HepG2 (cell line): ENCODE measurements around the gene CDC14A. TPM values are rescaled to one million over a fixed set of nuclear protein-coding genes. Genes with fewer than 3 reads are reported as not detected.

Experiments
- ATAC-seq: fragments of 200-7000 bp; cut with Tn5 transposase; 3 replicates; pipeline ENCODE4 v1.9.1; 2020; ENCODE audit warnings: mild to moderate bottlenecking, moderate library complexity
- Bru-seq: library from RNA; stranded (reverse); fragments of 400-500 nt; gene quantifications from one replicate; lab custom pipeline; 2021; lab: Mats Ljungman, UMichigan
- BruChase-seq, 2 experiments: library from RNA; stranded (reverse); fragments of 400-500 nt; gene quantifications; one replicate each; lab custom pipeline; 2021; lab: Mats Ljungman, UMichigan
- BruUV-seq: library from RNA; stranded (reverse); fragments of 400-500 nt; replicated peaks from 2 replicates; lab custom pipeline; 2021; lab: Mats Ljungman, UMichigan
- CTCF ChIA-PET: fragments of 300-600 bp; formaldehyde crosslinking; extraction: SDS; loops from one replicate; lab custom pipeline; 2021; ENCODE audit warnings: low total read pairs, inconsistent platforms, low intra/inter-chr PET ratio; lab: Yijun Ruan, JAX
- POLR2A ChIA-PET: fragments of 350-600 bp; sonication (Branson Sonifier 250); formaldehyde crosslinking; loops from one replicate; lab custom pipeline; 2020; ENCODE audit warnings: antibody characterized with exemption, inconsistent platforms; lab: Yijun Ruan, JAX
- DNase-seq: peaks from one replicate; pipeline ENCODE4 v3.0.0-alpha.2; 2015; ENCODE audit warnings: low spot score
- FAIRE-seq: peaks from 3 replicates; lab custom pipeline; 2011; peaks lifted over from hg19 to GRCh38; lab: Jason Lieb, UNC
- H2AFZ ChIP-seq: one replicate; pipeline ENCODE4 v1.6.1; 2011; ENCODE audit warnings: low read length, inconsistent platforms
- H3K27ac ChIP-seq: fragments of 300-600 bp; 3 replicates; pipeline ENCODE4 v1.8.0; 2011; ENCODE audit warnings: mixed run types, mild to moderate bottlenecking, mixed read lengths, low read length, inconsistent platforms; ENCODE audit not compliant: insufficient read depth; ENCODE audit errors: extremely low read length
- H3K27me3 ChIP-seq, 2 experiments: fragments of 200-600 bp in 1 of 2; 2 replicates in 1 of 2; 3 replicates in 1 of 2; pipeline versions ENCODE4 v1.6.0 to v1.8.0; 2011; ENCODE audit warnings: low read length in 2 of 2, mild to moderate bottlenecking in 2 of 2, moderate library complexity in 2 of 2, inconsistent platforms in 1 of 2; ENCODE audit not compliant: insufficient read depth in 2 of 2, control insufficient read depth in 1 of 2
- H3K36me3 ChIP-seq, 2 experiments: fragments of 200-600 bp in 1 of 2; replicated peaks in 1 of 2; 2 replicates in 1 of 2; 3 replicates in 1 of 2; pipeline versions ENCODE4 v1.5.1 to v1.8.0; 2011; ENCODE audit warnings: low read length in 2 of 2, inconsistent platforms in 1 of 2; ENCODE audit not compliant: insufficient read depth in 2 of 2, control insufficient read depth in 1 of 2
- H3K4me1 ChIP-seq: 2 replicates; pipeline ENCODE4 v1.5.1; 2012; ENCODE audit warnings: low read length, inconsistent platforms; ENCODE audit not compliant: insufficient read depth
- H3K4me2 ChIP-seq: 2 replicates; pipeline ENCODE4 v1.6.0; 2011; ENCODE audit warnings: low read depth, low read length, inconsistent platforms
- H3K4me3 ChIP-seq, 3 experiments: fragments of 200-600 bp in 1 of 3; sonication (generic), shearing (Covaris generic) in 1 of 3; replicated peaks in 1 of 3; 2 replicates each; pipeline ENCODE4 v1.5.1; 2011 to 2016; ENCODE audit warnings: low read length in 3 of 3, inconsistent platforms in 2 of 3, low read depth in 2 of 3, mild to moderate bottlenecking in 2 of 3, control low read depth in 1 of 3, mixed read lengths in 1 of 3; ENCODE audit not compliant: insufficient read depth in 1 of 3
- H3K79me2 ChIP-seq: one replicate; pipeline ENCODE4 v1.6.1; 2011; ENCODE audit warnings: low read length, inconsistent platforms; ENCODE audit not compliant: insufficient read depth
- H3K9ac ChIP-seq: 2 replicates; pipeline ENCODE4 v1.6.0; 2011; ENCODE audit warnings: mild to moderate bottlenecking, low read depth, low read length, inconsistent platforms; ENCODE audit not compliant: insufficient read depth
- H3K9me3 ChIP-seq: 2 replicates; pipeline ENCODE4 v1.5.1; 2012; ENCODE audit warnings: mild to moderate bottlenecking, low read length
- H4K20me1 ChIP-seq: 2 replicates; pipeline ENCODE4 v1.6.0; 2011; ENCODE audit warnings: inconsistent platforms, mild to moderate bottlenecking, low read length, moderate library complexity; ENCODE audit not compliant: insufficient read depth
- ASH2L ChIP-seq: fragments of 300-600, 200-600 bp; sonication (generic); IDR thresholded peaks from 2 replicates; pipeline ENCODE4 v1.7.0; 2017; ENCODE audit warnings: low read depth, mild to moderate bottlenecking, moderate library complexity, mixed read lengths, low read length; ENCODE audit not compliant: insufficient read length
- ELK4 ChIP-seq: sonication (generic); formaldehyde crosslinking; IDR thresholded peaks from 2 replicates; pipeline ENCODE4 v1.9.0; 2021; ENCODE audit warnings: missing genetic modification reagents, borderline replicate concordance
- ESRRA ChIP-seq: sonication (generic); formaldehyde crosslinking; IDR thresholded peaks from 2 replicates; pipeline ENCODE4 v1.5.1; 2020; ENCODE audit warnings: mild to moderate bottlenecking, low read depth, missing genetic modification reagents
- KDM2A ChIP-seq: sonication (generic); formaldehyde crosslinking; IDR thresholded peaks from 2 replicates; pipeline ENCODE4 v1.4.0; 2020; ENCODE audit warnings: low read depth, missing genetic modification reagents, borderline replicate concordance
- MTERF4 ChIP-seq: sonication (generic); formaldehyde crosslinking; IDR thresholded peaks from 2 replicates; pipeline ENCODE4 v1.8.0; 2023; ENCODE audit warnings: mild to moderate bottlenecking, missing genetic modification reagents
- MXI1 ChIP-seq: IDR thresholded peaks from 3 replicates; pipeline ENCODE4 v1.6.1; 2012; ENCODE audit warnings: low read depth, low read length, inconsistent platforms, borderline replicate concordance
- RORA ChIP-seq: sonication (generic); formaldehyde crosslinking; IDR thresholded peaks from 2 replicates; pipeline ENCODE4 v1.5.0; 2020; ENCODE audit warnings: mild to moderate bottlenecking, missing genetic modification reagents, moderate library complexity
- SP5 ChIP-seq: IDR thresholded peaks from 2 replicates; pipeline ENCODE4 v1.6.1; 2016; ENCODE audit warnings: low read depth, borderline replicate concordance
- SRF ChIP-seq: IDR thresholded peaks from 2 replicates; pipeline ENCODE4 v1.6.1; 2011; ENCODE audit warnings: mild to moderate bottlenecking, low read depth, low read length, moderate library complexity
- STAG1 ChIP-seq: sonication (generic); formaldehyde crosslinking; IDR thresholded peaks from 2 replicates; pipeline ENCODE4 v1.4.0; 2020; ENCODE audit warnings: missing genetic modification reagents
- ZFP91 ChIP-seq: sonication (generic); formaldehyde crosslinking; IDR thresholded peaks from 2 replicates; pipeline ENCODE4 v1.9.0; 2022; ENCODE audit warnings: missing genetic modification reagents, mild to moderate bottlenecking, borderline replicate concordance
- ZNF296 ChIP-seq: sonication (generic); formaldehyde crosslinking; conservative IDR thresholded peaks from 2 replicates; pipeline ENCODE4 v1.5.0; 2020; ENCODE audit warnings: mild to moderate bottlenecking, missing genetic modification reagents
- WGBS: methylation state at CpG from one replicate; pipeline ENCODE4 v1.1.6; 2017; ENCODE audit warnings: low lambda C conversion rate; 5-methylcytosine and 5-hydroxymethylcytosine counted together
- in situ Hi-C: cut with HindIII; loops from 2 replicates; pipeline ENCODE4 v1.10.0; 2017; ENCODE audit warnings: low pct_unique_long_range_greater_than_20kb; ENCODE audit not compliant: extremely low pct_ligation_motif_present
- intact Hi-C: fragments of 100-400 bp; cut with micrococcal nuclease; formaldehyde crosslinking; loops from one replicate; pipeline ENCODE4 v1.10.0; 2022; ENCODE audit not compliant: unreplicated experiment
- long read RNA-seq, 2 experiments: library from RNA in 1 of 2; library from polyadenylated mRNA in 1 of 2; stranded (forward) in 1 of 2; unstranded in 1 of 2; transcript quantifications; one replicate each; pipeline ENCODE4 v2.0.0, GENCODE V29; 2019 to 2022
- polyA minus RNA-seq, 3 experiments: library from RNA; depleted of rRNA, polyadenylated mRNA; stranded (reverse); fragments of >200 nt; gene quantifications; 2 replicates each; pipeline ENCODE4 v1.2.3, GENCODE V29; 2011; ENCODE audit warnings: low replicate concordance in 1 of 3
- polyA plus RNA-seq, 8 experiments: library from polyadenylated mRNA; depleted of rRNA in 3 of 8; stranded (reverse) in 7 of 8; unstranded in 1 of 8; fragments of >200 nt; fragmentation: Illumina TruSeq in 4 of 8; extraction: Trizol in 4 of 8; gene quantifications; 2 replicates each; pipeline versions ENCODE4 v1.2.1 to v1.2.3, GENCODE V29; 2011 to 2016; ENCODE audit warnings: low read depth in 4 of 8, missing spikeins in 1 of 8, mixed read lengths in 1 of 8; ENCODE audit not compliant: insufficient read depth in 1 of 8
- total RNA-seq, 5 experiments: library from RNA; depleted of rRNA; stranded (reverse); fragments of >200 nt; fragmentation: Illumina TruSeq; extraction: Trizol; gene quantifications; 2 replicates each; pipeline ENCODE4 v1.2.3, GENCODE V29; 2016; ENCODE audit warnings: low read depth in 1 of 5

Gene CDC14A
- total RNA-seq (2016; rRNA removed; fragmentation: Illumina TruSeq; extraction: Trizol), result 3.3 and 4.9 TPM in 2 replicates
- 1.9 and 2.0 TPM in 2 replicates for total RNA-seq (2016; cell fraction: cytosol; rRNA removed; fragmentation: Illumina TruSeq; extraction: Trizol; ENCODE audit: low read depth)
- 2.9 and 4.9 TPM in 2 replicates for total RNA-seq (2016; cell fraction: insoluble cytoplasmic fraction; rRNA removed; fragmentation: Illumina TruSeq; extraction: Trizol)
- total RNA-seq (2016; cell fraction: membrane; rRNA removed; fragmentation: Illumina TruSeq; extraction: Trizol), result 1.7 and 2.1 TPM in 2 replicates
- 11.3 and 12.9 TPM in 2 replicates for total RNA-seq (2016; cell fraction: nucleus; rRNA removed; fragmentation: Illumina TruSeq; extraction: Trizol)
- 2.4 and 2.8 TPM in 2 replicates for polyA plus RNA-seq (2011; rRNA removed)
- 1.4 and 1.9 TPM in 2 replicates for polyA plus RNA-seq (2011; cell fraction: cytosol; rRNA removed)
- 3.7 TPM in 2 replicates for polyA plus RNA-seq (2011; cell fraction: nucleus; rRNA removed)
- polyA plus RNA-seq (2012), result 1.8 and 2.5 TPM in 2 replicates
- 0.10 and 0.17 TPM in 2 replicates for polyA plus RNA-seq (2016; cell fraction: cytosol; fragmentation: Illumina TruSeq; extraction: Trizol; ENCODE audit: low read depth)
- 2.7 and 3.1 TPM in 2 replicates for polyA plus RNA-seq (2016; cell fraction: insoluble cytoplasmic fraction; fragmentation: Illumina TruSeq; extraction: Trizol; ENCODE audit: low read depth)
- polyA plus RNA-seq (2016; cell fraction: membrane; fragmentation: Illumina TruSeq; extraction: Trizol; ENCODE audit: low read depth), result 0.52 and 0.74 TPM in 2 replicates
- 4.3 and 5.8 TPM in 2 replicates for polyA plus RNA-seq (2016; cell fraction: nucleus; fragmentation: Illumina TruSeq; extraction: Trizol; ENCODE audit: insufficient read depth, low read depth)
- polyA minus RNA-seq (2011; rRNA and poly(A)+ RNA removed; ENCODE audit: low replicate concordance), result 1.9 and 2.2 TPM in 2 replicates
- 3.2 and 4.2 TPM in 2 replicates for polyA minus RNA-seq (2011; cell fraction: cytosol; rRNA and poly(A)+ RNA removed)
- 27.4 and 27.6 TPM in 2 replicates for polyA minus RNA-seq (2011; cell fraction: nucleus; rRNA and poly(A)+ RNA removed)
- percentile 60 among the genes with signal in this experiment for Bru-seq, nascent RNA
- percentile 45 among the genes with signal in this experiment for BruChase-seq, experiment 1, labeled RNA remaining after a 6-hour chase
- BruChase-seq, experiment 2, labeled RNA remaining after a 2-hour chase, result percentile 50 among the genes with signal in this experiment
- long read RNA-seq, experiment 1, full-length matches to known transcripts, result 1 of 4 reads
- long read RNA-seq, experiment 1, partial matches to known transcripts, result 2 of 4 reads
- long read RNA-seq, experiment 1, other reads (novel, unspliced or antisense), result 1 of 4 reads
- long read RNA-seq, experiment 2, partial matches to known transcripts, result 0 of 1 reads
- long read RNA-seq, experiment 2, other reads (novel, unspliced or antisense), result 1 of 1 reads

GRCh38 chr1:100352267-100353070 lies at the start of gene CDC14A:
CDC14A (plus strand) TSS chr1:100352506; CDS start chr1:100352955, 449 bp downstream.
- BruUV-seq, result no TSS peak
- peak within 1 kb of the TSS; percentile 85 to 94 (median 89) for H3K4me3 ChIP-seq
- H3K36me3 ChIP-seq, result peaks cover 0 to 1% of the 10 kb centered on the region in 2 experiments; a peak in 1 of 5 replicates
- DNase-seq, result peak; percentile 84
- ATAC-seq, result peak; percentile 83
- peak within 1 kb of the TSS; percentile 80 for H3K9ac ChIP-seq
- peak within 1 kb of the TSS; percentile 89 for H3K4me2 ChIP-seq
- in situ Hi-C loops (loop anchor here (5.0 kb wide), 1 partner anchor 85 kb away; the partner anchor contains the start of gene RTCA), intact Hi-C loops (loop anchor here (5.0 to 10.0 kb wide), 6 partner anchors 100 to 595 kb away; partner anchors contain the start of genes EXTL2, SASS6, SLC30A7 and TRMT13)
- H3K27ac ChIP-seq, result peak within 1 kb of the TSS; percentile 95
- peaks cover 9% of the 10 kb centered on the region for H3K79me2 ChIP-seq
- no peaks in the 10 kb centered on the region; a peak in 1 of 5 replicates for H3K27me3 ChIP-seq
- FAIRE-seq, result peak; percentile 21
- no peaks in the 10 kb centered on the region for H4K20me1 ChIP-seq
- H2AFZ ChIP-seq, result peak within 1 kb of the TSS; percentile 97
- ChIA-PET POLR2A (interaction anchor here (1.1 to 2.3 kb wide), 6 partner anchors 10 to 103 kb away, joined by 3 to 13 read pairs (median 6); partner anchors contain the start of genes DBT and RTCA), CTCF (no interaction called here)
- H3K9me3 ChIP-seq, result no peaks in the 10 kb centered on the region
- 1% methylated on average over 29 of the region's 65 CpGs for WGBS
- peaks cover 44% of the 10 kb centered on the region for H3K4me1 ChIP-seq
- no peak for TF ChIP-seq ELK4 (CRISPR knock-in tag)
- TF ChIP-seq MXI1, result peak; percentile 84; the same call in 2 of the 3 replicates
- no peak for TF ChIP-seq SP5
- TF ChIP-seq ZNF296 (CRISPR knock-in tag), result 0 out of 2 replicates have a peak, but pooled peaks have one; percentile 32
- TF ChIP-seq ASH2L, result no peak
- TF ChIP-seq MTERF4 (CRISPR knock-in tag), result 0 out of 2 replicates have a peak, but pooled peaks have one; percentile 55
- TF ChIP-seq STAG1 (CRISPR knock-in tag), result no peak
- TF ChIP-seq KDM2A (CRISPR knock-in tag), result peak; percentile 17; the same call in 1 of the 2 replicates
- no peak for TF ChIP-seq RORA (CRISPR knock-in tag)
- TF ChIP-seq ESRRA (CRISPR knock-in tag), result 0 out of 2 replicates have a peak, but pooled peaks have one; percentile 45
- TF ChIP-seq ZFP91 (CRISPR knock-in tag), result peak; percentile 99
- TF ChIP-seq SRF, result no peak
